HG03108 (cell line): ENCODE results near the gene XIAP.
A peak's percentile ranks its signal among the peaks of the same experiment; 100 is the strongest.
"Not testable (repeated sequence)": the region's sequence is repeated elsewhere in the genome, so short reads cannot be mapped to it uniquely, and the experiment has no call there.

Experiments used
- ATAC-seq: cut with Tn5 transposase; IDR thresholded peaks from one replicate; pipeline ENCODE4 v1.9.1; 2021; ENCODE audit warnings: moderate library complexity; ENCODE audit not compliant: unreplicated experiment

XIAP gene

GRCh38 chrX:123859846-123860838, at the start of gene XIAP:
TSS of gene XIAP (plus strand) at chrX:123860053. CDS start at chrX:123885663, 25,610 bp downstream.
- ATAC-seq = peak; percentile 63

GRCh38 chrX:123814343-123814742, 45.5 kb upstream of the XIAP start:
- no peak for ATAC-seq

GRCh38 chrX:123814934-123815394, 44.9 kb upstream of the XIAP start:
- not testable (repeated sequence) for ATAC-seq

- ATAC-seq = no peak
These were observed 42.5 kb upstream of the XIAP start for GRCh38 chrX:123817288-123817894.

GRCh38 chrX:123818243-123818642, 41.6 kb upstream of the XIAP start:
- ATAC-seq = no peak

DNA sequence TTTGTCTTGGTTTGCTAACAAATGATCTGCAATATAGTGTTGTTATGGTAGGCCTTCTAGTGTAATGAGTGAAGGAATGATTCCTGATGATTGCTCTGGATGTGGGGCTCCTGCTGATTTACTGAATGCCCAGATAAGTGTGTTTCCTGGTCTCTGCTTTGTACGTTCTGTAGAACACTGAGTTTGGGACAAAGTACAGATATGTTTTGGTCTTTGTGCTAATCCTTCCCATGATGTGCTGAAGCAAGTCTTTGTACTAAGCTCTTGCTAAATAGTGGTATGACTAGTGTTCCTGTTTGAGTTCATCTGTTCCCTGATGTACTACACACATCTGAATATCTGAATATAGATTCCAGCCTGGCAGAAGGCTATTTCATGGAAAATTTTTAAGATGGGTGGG, 36.9 kb upstream of the XIAP start:
- no peak for ATAC-seq

DNA sequence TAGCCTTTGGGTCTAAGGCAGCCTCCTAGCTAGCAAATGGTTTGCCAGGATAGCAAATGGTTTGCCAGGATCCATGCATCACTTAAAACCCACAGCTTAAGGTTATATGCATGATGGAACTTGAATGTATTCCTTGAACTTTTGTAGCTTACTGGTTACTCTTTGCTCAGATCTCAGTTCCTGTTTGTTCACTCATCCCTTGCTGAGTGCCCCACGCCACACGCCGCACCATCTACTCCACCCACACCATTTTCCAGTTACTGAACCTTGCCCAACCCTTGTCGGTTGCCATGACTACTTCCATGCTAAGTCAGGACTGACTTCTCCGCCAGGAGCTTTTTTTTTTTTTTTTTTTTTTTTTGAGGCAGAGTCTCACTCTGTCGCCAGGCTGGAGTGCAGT, 29.5 kb upstream of the XIAP start:
- ATAC-seq = peak; percentile 83

DNA sequence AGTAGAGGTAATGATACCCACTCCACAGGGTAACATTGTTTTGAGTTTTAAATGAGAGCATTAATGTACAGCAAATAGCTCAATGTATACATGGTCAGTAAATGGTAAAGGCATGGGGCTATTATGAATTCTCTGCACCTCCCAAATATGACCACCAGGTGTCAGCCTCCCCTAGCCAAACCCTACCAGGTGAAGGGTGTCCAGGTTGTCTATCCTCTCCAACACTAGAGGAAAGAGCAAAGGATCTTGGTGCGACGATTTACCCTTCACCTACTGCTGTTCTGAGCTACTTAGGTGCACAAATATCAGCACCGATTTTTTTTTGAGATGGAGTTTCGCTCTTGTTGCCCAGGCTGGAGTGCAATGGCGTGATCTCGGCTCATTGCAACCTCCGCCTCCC, 26.5 kb upstream of the XIAP start:
- peak; percentile 79 for ATAC-seq

DNA sequence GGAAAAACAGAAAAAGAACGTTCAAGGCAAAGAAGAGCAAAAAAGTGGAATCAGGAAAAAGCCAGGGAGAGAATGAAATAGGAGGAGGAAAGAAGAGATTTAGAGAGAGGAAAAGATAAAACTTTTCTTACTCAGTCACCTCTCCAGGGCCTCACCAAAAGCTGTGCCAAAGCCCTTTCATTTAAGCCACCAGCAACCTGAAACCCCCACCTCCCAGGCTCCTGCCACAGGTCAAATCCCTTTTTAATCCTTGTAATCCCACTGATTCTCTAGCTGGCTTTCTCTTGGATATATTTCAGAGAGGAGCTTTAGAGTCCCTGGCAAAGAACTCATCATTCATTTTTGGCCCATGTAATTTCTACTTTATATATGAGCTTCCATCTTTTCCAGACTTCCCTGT, 25.7 kb upstream of the XIAP start:
- ATAC-seq = no peak

GRCh38 chrX:123835661-123836371, 24.0 kb upstream of the XIAP start:
- no peak for ATAC-seq

DNA sequence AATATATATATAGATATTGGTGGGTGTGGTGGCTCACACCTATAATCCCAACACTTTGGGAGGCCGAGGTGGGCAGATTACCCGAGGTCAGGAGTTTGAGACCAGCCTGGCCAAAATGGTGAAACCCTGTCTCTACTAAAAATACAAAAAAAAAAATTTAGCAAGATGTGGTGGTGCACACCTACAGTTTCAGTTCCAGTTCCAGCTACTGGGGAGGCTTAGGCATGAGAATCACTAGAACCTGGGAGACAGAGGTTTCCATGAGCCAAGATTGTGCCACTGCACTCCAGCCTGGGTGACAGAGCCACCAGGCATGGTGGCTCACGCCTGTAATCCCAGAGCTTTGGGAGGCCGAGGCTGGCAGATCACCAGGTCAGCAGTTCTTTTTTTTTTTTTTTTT, 14.7 kb upstream of the XIAP start:
- ATAC-seq = not testable (repeated sequence)

- ATAC-seq = no peak
These were observed 13.2 kb upstream of the XIAP start for GRCh38 chrX:123846577-123847038.

GRCh38 chrX:123847056-123847455, 12.8 kb upstream of the XIAP start:
- no peak for ATAC-seq

GRCh38 chrX:123849096-123849495, 10.8 kb upstream of the XIAP start:
- no peak for ATAC-seq

DNA sequence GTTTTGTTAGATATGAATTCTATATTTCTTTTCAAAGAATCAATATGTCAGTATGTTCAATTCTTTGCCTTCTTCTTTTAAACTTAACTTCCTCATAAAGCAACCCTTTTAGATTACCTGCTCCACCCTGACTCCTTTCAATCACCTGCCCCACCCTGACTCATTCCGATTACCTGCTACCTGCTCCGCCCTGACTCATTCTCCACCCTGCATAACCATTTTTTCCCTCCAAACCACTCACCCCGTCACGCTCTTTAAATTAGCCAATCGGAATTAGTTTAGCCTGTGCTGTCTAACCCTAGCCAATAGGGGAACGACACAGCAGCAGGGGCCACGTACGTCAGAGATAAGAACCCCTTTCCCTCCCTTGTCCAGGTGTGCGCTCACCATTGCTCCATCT, 9.9 kb upstream of the XIAP start:
- ATAC-seq = not testable (repeated sequence)

DNA sequence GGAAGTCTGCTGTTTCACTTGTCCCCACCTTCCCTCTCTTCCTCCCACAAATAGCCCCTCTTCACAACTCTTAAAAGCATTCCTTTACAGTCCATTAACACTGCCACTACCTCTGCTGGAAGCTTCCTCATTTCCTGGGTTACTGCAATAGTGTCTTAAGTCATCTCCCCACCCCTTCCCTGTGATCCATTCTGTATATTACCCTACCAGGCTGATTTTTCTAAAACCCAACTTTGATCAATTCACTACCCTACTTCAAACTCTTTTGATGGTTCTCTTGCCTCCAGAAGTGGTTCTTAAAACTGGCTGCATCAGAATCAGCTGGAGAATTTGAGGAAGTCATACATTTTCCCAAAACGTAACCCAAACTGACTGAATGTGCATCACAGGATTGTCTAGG, 8.8 kb upstream of the XIAP start:
- ATAC-seq = no peak

- no peak for ATAC-seq
These were observed 5.5 kb upstream of the XIAP start for GRCh38 chrX:123854329-123854728.

DNA sequence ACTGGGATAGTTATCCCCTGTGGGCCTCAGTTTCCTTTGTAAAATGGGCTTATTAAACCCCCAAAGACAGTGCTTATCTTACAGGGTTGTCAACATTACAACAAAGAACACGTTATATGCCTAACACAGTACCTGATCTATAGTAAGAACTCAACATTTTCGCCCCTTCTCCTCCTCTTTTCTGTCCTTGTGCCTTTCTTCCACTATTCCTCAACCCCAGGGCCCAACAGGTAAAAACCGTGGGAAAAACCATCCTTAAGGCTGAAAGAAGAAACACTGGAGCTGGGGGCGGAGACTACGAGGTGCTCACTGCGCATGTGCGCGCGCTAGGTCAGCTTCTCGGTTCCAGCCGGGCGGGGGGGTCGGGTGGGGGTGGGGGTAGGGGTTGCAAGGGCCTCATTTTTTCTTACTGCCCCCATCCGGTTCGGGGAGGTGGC, 426 bp upstream of the XIAP start:
- ATAC-seq = peak; percentile 10

DNA sequence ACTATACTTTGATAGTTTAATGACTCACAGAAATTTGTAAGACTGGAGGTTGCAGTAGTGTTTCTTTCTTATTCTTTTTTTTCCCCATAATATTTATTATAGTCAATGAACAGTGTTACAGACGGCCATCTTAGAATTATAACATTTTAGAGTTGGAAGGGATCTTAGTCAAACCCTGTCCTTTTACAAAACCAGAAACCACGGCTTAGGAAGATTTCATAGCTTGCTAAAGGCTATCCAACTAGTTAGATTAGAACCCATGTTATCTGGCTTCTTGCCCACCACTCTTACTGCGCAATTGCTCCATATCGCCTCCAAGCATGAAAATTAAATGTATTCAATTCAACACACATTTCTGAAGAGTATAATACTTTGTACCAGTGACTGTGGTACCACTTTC, 1.1 kb downstream of the XIAP start:
- no peak for ATAC-seq

DNA sequence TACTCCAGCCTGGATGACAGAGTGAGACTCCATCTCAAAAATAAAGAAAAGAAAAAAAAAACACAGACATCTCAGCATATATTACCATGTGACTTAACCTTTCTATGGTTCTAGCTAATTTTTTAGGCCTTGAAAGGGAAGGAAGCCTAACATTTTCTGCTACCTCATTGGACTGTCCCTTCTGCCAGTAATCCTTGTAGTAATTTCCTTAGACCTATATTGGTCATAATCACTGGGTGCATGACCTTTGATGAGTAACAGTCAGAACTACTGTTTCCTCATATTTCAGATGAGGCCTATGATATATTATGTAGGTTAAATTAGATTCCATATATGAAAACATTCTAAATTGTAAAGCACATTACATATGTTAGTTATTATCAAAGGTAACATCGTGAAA, 9.6 kb downstream of the XIAP start:
- ATAC-seq = peak; percentile 45

- ATAC-seq = no peak
These were observed 11.5 kb downstream of the XIAP start for GRCh38 chrX:123871309-123871708.
